GM06990 (cell line): ENCODE results near the gene PRKACB.
"Not testable (repeated sequence)": the region's sequence is repeated elsewhere in the genome, so short reads cannot be mapped to it uniquely, and the experiment has no call there.

ENCODE experiments used
- DNase-seq: peaks from one replicate; pipeline ENCODE4 v3.0.0-alpha.2; 2011; ENCODE audit not compliant: insufficient read length; ENCODE audit errors: extremely low read depth
- H3K27me3 ChIP-seq: replicated peaks from 2 replicates; pipeline ENCODE4 v1.6.0; 2011; ENCODE audit warnings: low read length; ENCODE audit not compliant: control insufficient read depth, insufficient read depth
- H3K36me3 ChIP-seq: 2 replicates; pipeline ENCODE4 v1.5.1; 2011; ENCODE audit warnings: low read length; ENCODE audit not compliant: control insufficient read depth, insufficient read depth
- H3K4me3 ChIP-seq: replicated peaks from 2 replicates; pipeline ENCODE4 v1.5.1; 2011; ENCODE audit warnings: low read depth, mild to moderate bottlenecking, control low read depth, low read length
- TF ChIP-seq, protein P1 (sequence below): IDR thresholded peaks from 2 replicates; pipeline ENCODE4 v1.5.1; 2011; ENCODE audit warnings: low read length, control low read depth, mild to moderate bottlenecking, inconsistent platforms; ENCODE audit not compliant: insufficient read depth, poor library complexity, severe bottlenecking

The PRKACB gene

DNA sequence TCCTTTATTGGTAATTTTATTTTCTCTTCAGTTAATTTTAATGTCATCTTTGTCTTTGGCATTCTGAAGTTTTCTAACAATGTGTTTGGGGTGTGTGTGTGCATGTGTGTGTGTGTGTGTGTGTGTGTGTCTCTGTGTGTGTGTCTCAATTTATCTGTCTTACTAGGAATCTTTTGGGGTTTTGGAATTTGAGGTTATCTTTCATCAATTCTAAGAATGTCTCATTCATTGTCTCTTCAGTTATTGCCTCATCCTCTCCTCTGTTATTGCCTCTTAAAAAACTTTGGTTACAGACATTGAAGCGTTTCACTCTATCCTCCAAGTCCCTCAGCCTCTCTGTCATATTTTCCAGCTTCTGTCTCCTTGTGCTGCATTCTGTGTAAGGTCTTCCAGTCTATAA, 139.3 kb downstream of the PRKACB start:
- DNase-seq = no peak
- Histone ChIP-seq H3K36me3 (no peaks in the 10 kb centered on the region), H3K4me3 (no peak overlapping the region), H3K27me3 (no peaks in the 10 kb centered on the region)
- TF ChIP-seq, protein P1, sequence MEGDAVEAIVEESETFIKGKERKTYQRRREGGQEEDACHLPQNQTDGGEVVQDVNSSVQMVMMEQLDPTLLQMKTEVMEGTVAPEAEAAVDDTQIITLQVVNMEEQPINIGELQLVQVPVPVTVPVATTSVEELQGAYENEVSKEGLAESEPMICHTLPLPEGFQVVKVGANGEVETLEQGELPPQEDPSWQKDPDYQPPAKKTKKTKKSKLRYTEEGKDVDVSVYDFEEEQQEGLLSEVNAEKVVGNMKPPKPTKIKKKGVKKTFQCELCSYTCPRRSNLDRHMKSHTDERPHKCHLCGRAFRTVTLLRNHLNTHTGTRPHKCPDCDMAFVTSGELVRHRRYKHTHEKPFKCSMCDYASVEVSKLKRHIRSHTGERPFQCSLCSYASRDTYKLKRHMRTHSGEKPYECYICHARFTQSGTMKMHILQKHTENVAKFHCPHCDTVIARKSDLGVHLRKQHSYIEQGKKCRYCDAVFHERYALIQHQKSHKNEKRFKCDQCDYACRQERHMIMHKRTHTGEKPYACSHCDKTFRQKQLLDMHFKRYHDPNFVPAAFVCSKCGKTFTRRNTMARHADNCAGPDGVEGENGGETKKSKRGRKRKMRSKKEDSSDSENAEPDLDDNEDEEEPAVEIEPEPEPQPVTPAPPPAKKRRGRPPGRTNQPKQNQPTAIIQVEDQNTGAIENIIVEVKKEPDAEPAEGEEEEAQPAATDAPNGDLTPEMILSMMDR = no peak

DNA sequence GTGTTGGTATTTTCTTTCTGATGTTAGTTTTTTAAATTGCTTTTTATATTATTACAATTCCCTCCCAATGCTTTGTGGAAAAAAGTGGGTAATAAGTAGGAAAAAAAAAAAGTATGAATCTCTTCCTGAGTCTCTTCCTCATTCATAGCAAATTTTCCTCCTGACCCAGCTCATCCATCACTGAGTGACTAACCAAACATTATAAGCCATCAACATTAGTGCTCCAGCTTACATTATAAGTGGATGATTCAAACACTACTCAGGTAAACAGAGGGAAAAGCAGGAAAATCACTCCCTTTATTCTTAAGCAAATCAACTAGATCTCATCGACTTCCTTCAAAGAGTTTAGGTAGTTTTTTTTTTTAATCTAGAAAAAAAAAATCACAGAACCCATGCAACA, 142.0 kb downstream of the PRKACB start:
- Histone ChIP-seq H3K36me3 (no peaks in the 10 kb centered on the region), H3K4me3 (no peak overlapping the region), H3K27me3 (no peaks in the 10 kb centered on the region)
- TF ChIP-seq, protein P1 = no peak
- no peak for DNase-seq

DNA sequence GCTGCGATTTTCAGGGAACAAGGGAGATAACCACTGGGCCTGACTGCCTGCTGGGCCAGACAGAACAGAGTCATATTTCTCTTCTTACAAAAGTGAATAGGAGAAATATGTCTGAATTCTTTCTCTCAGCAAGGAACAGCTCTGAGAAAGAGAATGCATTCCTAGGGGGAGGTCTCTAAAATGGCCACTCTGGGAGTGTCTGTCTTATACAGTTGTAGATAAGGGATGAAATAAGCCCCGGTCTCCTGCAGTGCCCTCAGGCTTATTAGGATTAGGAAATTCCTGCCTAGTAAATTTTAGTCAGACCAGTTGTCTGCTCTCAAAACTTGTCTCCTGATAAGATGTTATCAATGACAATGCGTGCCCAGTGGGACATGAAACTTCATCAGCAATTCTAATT, 143.3 kb downstream of the PRKACB start:
- not testable (repeated sequence) for H3K27me3 ChIP-seq, H3K4me3 ChIP-seq, DNase-seq, H3K36me3 ChIP-seq
